OCI-LY3 (cell line): ENCODE data around the gene PDF.

ENCODE experiments used
- CTCF ChIP-seq: fragments of 200-600, 300-600 bp; sonication (generic); IDR thresholded peaks from 2 replicates; pipeline ENCODE4 v1.5.1; 2014; ENCODE audit warnings: antibody characterized with exemption, low read length, low read depth
- EZH2phosphoT487 ChIP-seq: fragments of 200-600 bp; shearing (Covaris generic); IDR thresholded peaks from 2 replicates; pipeline ENCODE4 v1.6.1; 2018; ENCODE audit warnings: antibody characterized with exemption, mixed run types, low read depth

GRCh38 chr16:69327585-69328310 is 2.6 kb downstream of the PDF start:
- TF ChIP-seq CTCF (no peak), EZH2phosphoT487 (no peak)
